Measurements from ENCODE around the gene RAP1GDS1.

RAP1GDS1 gene

GRCh38 chr4:98253499-98253898, 7.7 kb upstream of the RAP1GDS1 start:
- H3K36me3 ChIP-seq (ENCODE audit: control insufficient read depth, insufficient read depth, low read length) = no peaks in the 10 kb centered on the region
- no peaks in the 10 kb centered on the region for H3K4me1 ChIP-seq (ENCODE audit: control insufficient read depth, insufficient read depth, low read length)
- H3K4me3 ChIP-seq (ENCODE audit: low read depth, low read length) = no peak overlapping the region
- no peak overlapping the region for H3K27ac ChIP-seq (ENCODE audit: low read depth, low read length)
- no peaks in the 10 kb centered on the region for H3K9me3 ChIP-seq (ENCODE audit: control insufficient read depth, insufficient read depth, low read length)
- no peaks in the 10 kb centered on the region for H3K27me3 ChIP-seq (ENCODE audit: control insufficient read depth, insufficient read depth, low read length)
- no peak overlapping the region for H3K9ac ChIP-seq (ENCODE audit: low read depth, low read length)

GRCh38 chr4:98260047-98260578, 1.1 kb upstream of the RAP1GDS1 start:
- H3K27me3 ChIP-seq (ENCODE audit: control insufficient read depth, insufficient read depth, low read length) = no peaks in the 10 kb centered on the region
- H3K4me1 ChIP-seq (ENCODE audit: control insufficient read depth, insufficient read depth, low read length) = peaks cover 20% of the 10 kb centered on the region
- H3K27ac ChIP-seq (ENCODE audit: low read depth, low read length) = peak overlapping the region; percentile 97
- H3K4me3 ChIP-seq (ENCODE audit: low read depth, low read length) = peak overlapping the region; percentile 86
- H3K9me3 ChIP-seq (ENCODE audit: control insufficient read depth, insufficient read depth, low read length) = no peaks in the 10 kb centered on the region
- H3K9ac ChIP-seq (ENCODE audit: low read depth, low read length) = peak overlapping the region; percentile 96
- no peaks in the 10 kb centered on the region for H3K36me3 ChIP-seq (ENCODE audit: control insufficient read depth, insufficient read depth, low read length)

GRCh38 chr4:98261405-98262291, 464 bp downstream of the RAP1GDS1 start:
- Histone ChIP-seq H3K27ac (ENCODE audit: low read depth, low read length) (peak overlapping the region; percentile 77), H3K4me1 (ENCODE audit: control insufficient read depth, insufficient read depth, low read length) (peaks cover 20% of the 10 kb centered on the region), H3K27me3 (ENCODE audit: control insufficient read depth, insufficient read depth, low read length) (no peaks in the 10 kb centered on the region), H3K9me3 (ENCODE audit: control insufficient read depth, insufficient read depth, low read length) (no peaks in the 10 kb centered on the region), H3K36me3 (ENCODE audit: control insufficient read depth, insufficient read depth, low read length) (no peaks in the 10 kb centered on the region), H3K9ac (ENCODE audit: low read depth, low read length) (peak overlapping the region; percentile 81), H3K4me3 (ENCODE audit: low read depth, low read length) (peak overlapping the region; percentile 93)

- H3K36me3 ChIP-seq (ENCODE audit: control insufficient read depth, insufficient read depth, low read length) = no peaks in the 10 kb centered on the region
- no peak overlapping the region for H3K27ac ChIP-seq (ENCODE audit: low read depth, low read length)
- no peaks in the 10 kb centered on the region for H3K27me3 ChIP-seq (ENCODE audit: control insufficient read depth, insufficient read depth, low read length)
- no peaks in the 10 kb centered on the region for H3K9me3 ChIP-seq (ENCODE audit: control insufficient read depth, insufficient read depth, low read length)
- peaks cover 20% of the 10 kb centered on the region for H3K4me1 ChIP-seq (ENCODE audit: control insufficient read depth, insufficient read depth, low read length)
- H3K9ac ChIP-seq (ENCODE audit: low read depth, low read length) = peak overlapping the region; percentile 81; the same call in 1 of the 2 replicates
- H3K4me3 ChIP-seq (ENCODE audit: low read depth, low read length) = peak overlapping the region; percentile 93
These were observed 1.2 kb downstream of the RAP1GDS1 start for GRCh38 chr4:98262431-98262830.

- peaks cover 7% of the 10 kb centered on the region; the same call in 1 of the 2 replicates for H3K4me1 ChIP-seq (ENCODE audit: control insufficient read depth, insufficient read depth, low read length)
- no peaks in the 10 kb centered on the region; the same call in 1 of the 2 replicates for H3K36me3 ChIP-seq (ENCODE audit: control insufficient read depth, insufficient read depth, low read length)
- no peaks in the 10 kb centered on the region for H3K27me3 ChIP-seq (ENCODE audit: control insufficient read depth, insufficient read depth, low read length)
- H3K9me3 ChIP-seq (ENCODE audit: control insufficient read depth, insufficient read depth, low read length) = no peaks in the 10 kb centered on the region
- H3K4me3 ChIP-seq (ENCODE audit: low read depth, low read length) = no peak overlapping the region
- H3K27ac ChIP-seq (ENCODE audit: low read depth, low read length) = no peak overlapping the region
- no peak overlapping the region for H3K9ac ChIP-seq (ENCODE audit: low read depth, low read length)
These were observed 6.3 kb downstream of the RAP1GDS1 start for GRCh38 chr4:98267498-98267897.

- H3K4me3 ChIP-seq (ENCODE audit: low read depth, low read length) = no peak overlapping the region
- H3K36me3 ChIP-seq (ENCODE audit: control insufficient read depth, insufficient read depth, low read length) = no peaks in the 10 kb centered on the region
- H3K9me3 ChIP-seq (ENCODE audit: control insufficient read depth, insufficient read depth, low read length) = no peaks in the 10 kb centered on the region
- H3K4me1 ChIP-seq (ENCODE audit: control insufficient read depth, insufficient read depth, low read length) = no peaks in the 10 kb centered on the region
- H3K9ac ChIP-seq (ENCODE audit: low read depth, low read length) = no peak overlapping the region
- no peaks in the 10 kb centered on the region for H3K27me3 ChIP-seq (ENCODE audit: control insufficient read depth, insufficient read depth, low read length)
- H3K27ac ChIP-seq (ENCODE audit: low read depth, low read length) = no peak overlapping the region
These were observed 14.0 kb downstream of the RAP1GDS1 start for GRCh38 chr4:98275145-98275544.

- peaks cover 17% of the 10 kb centered on the region for H3K4me1 ChIP-seq (ENCODE audit: control insufficient read depth, insufficient read depth, low read length)
- H3K36me3 ChIP-seq (ENCODE audit: control insufficient read depth, insufficient read depth, low read length) = no peaks in the 10 kb centered on the region
These were observed 22.3 kb downstream of the RAP1GDS1 start for GRCh38 chr4:98283219-98284189.

GRCh38 chr4:98284640-98285046, 23.5 kb downstream of the RAP1GDS1 start:
- Histone ChIP-seq H3K4me3 (ENCODE audit: low read depth, low read length) (peak overlapping the region; percentile 29; the same call in 1 of the 2 replicates), H3K9ac (ENCODE audit: low read depth, low read length) (peak overlapping the region; percentile 33; the same call in 1 of the 2 replicates), H3K27me3 (ENCODE audit: control insufficient read depth, insufficient read depth, low read length) (no peaks in the 10 kb centered on the region), H3K27ac (ENCODE audit: low read depth, low read length) (peak overlapping the region; percentile 85), H3K36me3 (ENCODE audit: control insufficient read depth, insufficient read depth, low read length) (no peaks in the 10 kb centered on the region), H3K4me1 (ENCODE audit: control insufficient read depth, insufficient read depth, low read length) (peaks cover 17% of the 10 kb centered on the region), H3K9me3 (ENCODE audit: control insufficient read depth, insufficient read depth, low read length) (no peaks in the 10 kb centered on the region)

More at GRCh38 chr4:98283219-98284189, 22.3 kb downstream of the RAP1GDS1 start:
- Histone ChIP-seq H3K9ac (ENCODE audit: low read depth, low read length) (no peak overlapping the region), H3K9me3 (ENCODE audit: control insufficient read depth, insufficient read depth, low read length) (no peaks in the 10 kb centered on the region), H3K27me3 (ENCODE audit: control insufficient read depth, insufficient read depth, low read length) (no peaks in the 10 kb centered on the region), H3K4me3 (ENCODE audit: low read depth, low read length) (no peak overlapping the region), H3K27ac (ENCODE audit: low read depth, low read length) (peak overlapping the region; percentile 85)

GRCh38 chr4:98285676-98286075, 24.5 kb downstream of the RAP1GDS1 start:
- H3K36me3 ChIP-seq (ENCODE audit: control insufficient read depth, insufficient read depth, low read length) = no peaks in the 10 kb centered on the region
- no peak overlapping the region for H3K9ac ChIP-seq (ENCODE audit: low read depth, low read length)
- no peak overlapping the region for H3K4me3 ChIP-seq (ENCODE audit: low read depth, low read length)
- no peaks in the 10 kb centered on the region for H3K27me3 ChIP-seq (ENCODE audit: control insufficient read depth, insufficient read depth, low read length)
- H3K9me3 ChIP-seq (ENCODE audit: control insufficient read depth, insufficient read depth, low read length) = no peaks in the 10 kb centered on the region
- H3K4me1 ChIP-seq (ENCODE audit: control insufficient read depth, insufficient read depth, low read length) = peaks cover 17% of the 10 kb centered on the region
- no peak overlapping the region for H3K27ac ChIP-seq (ENCODE audit: low read depth, low read length)

- no peak overlapping the region for H3K9ac ChIP-seq (ENCODE audit: low read depth, low read length)
- peaks cover 17% of the 10 kb centered on the region for H3K4me1 ChIP-seq (ENCODE audit: control insufficient read depth, insufficient read depth, low read length)
- H3K36me3 ChIP-seq (ENCODE audit: control insufficient read depth, insufficient read depth, low read length) = no peaks in the 10 kb centered on the region
- H3K4me3 ChIP-seq (ENCODE audit: low read depth, low read length) = no peak overlapping the region
- H3K9me3 ChIP-seq (ENCODE audit: control insufficient read depth, insufficient read depth, low read length) = no peaks in the 10 kb centered on the region
- H3K27me3 ChIP-seq (ENCODE audit: control insufficient read depth, insufficient read depth, low read length) = no peaks in the 10 kb centered on the region
- no peak overlapping the region for H3K27ac ChIP-seq (ENCODE audit: low read depth, low read length)
These were observed 26.1 kb downstream of the RAP1GDS1 start for GRCh38 chr4:98287328-98287727.
